22Rv1 (cell line): ENCODE results near the gene USP28.

Source experiments
- ZFX ChIP-seq: fragments of 450-650 bp; IDR thresholded peaks from 2 replicates; pipeline ENCODE4 v1.6.1; 2017; ENCODE audit warnings: antibody characterized with exemption, borderline replicate concordance
- TF ChIP-seq, protein P1 (sequence below): fragments of 450-650 bp; IDR thresholded peaks from 2 replicates; pipeline ENCODE4 v1.5.1; 2017; ENCODE audit warnings: mild to moderate bottlenecking

DNA sequence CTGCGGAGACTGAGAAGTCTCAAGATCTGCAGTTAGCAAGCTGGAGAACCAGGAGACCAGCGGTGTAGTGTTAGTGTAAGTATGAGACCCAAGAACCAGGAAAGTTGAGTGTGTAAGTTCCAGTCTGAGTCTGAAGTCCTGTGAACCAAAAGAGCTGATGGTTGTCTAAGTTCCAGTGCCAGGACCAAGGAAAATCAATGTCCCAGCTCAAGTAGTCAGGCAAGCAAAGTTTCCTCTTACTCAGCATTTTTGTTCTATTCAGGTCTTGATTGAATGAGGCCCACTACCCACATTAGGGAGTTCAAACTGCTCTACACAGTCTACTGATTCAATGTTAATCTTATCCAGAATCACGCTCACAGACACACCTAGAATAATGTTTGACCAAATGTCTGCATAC, 11.0 kb downstream of the USP28 start:
- TF ChIP-seq, protein P1, sequence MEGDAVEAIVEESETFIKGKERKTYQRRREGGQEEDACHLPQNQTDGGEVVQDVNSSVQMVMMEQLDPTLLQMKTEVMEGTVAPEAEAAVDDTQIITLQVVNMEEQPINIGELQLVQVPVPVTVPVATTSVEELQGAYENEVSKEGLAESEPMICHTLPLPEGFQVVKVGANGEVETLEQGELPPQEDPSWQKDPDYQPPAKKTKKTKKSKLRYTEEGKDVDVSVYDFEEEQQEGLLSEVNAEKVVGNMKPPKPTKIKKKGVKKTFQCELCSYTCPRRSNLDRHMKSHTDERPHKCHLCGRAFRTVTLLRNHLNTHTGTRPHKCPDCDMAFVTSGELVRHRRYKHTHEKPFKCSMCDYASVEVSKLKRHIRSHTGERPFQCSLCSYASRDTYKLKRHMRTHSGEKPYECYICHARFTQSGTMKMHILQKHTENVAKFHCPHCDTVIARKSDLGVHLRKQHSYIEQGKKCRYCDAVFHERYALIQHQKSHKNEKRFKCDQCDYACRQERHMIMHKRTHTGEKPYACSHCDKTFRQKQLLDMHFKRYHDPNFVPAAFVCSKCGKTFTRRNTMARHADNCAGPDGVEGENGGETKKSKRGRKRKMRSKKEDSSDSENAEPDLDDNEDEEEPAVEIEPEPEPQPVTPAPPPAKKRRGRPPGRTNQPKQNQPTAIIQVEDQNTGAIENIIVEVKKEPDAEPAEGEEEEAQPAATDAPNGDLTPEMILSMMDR = no peak
- no peak for TF ChIP-seq ZFX
